HG03159 (cell line): ENCODE measurements around the gene GSG1.
"Not testable (repeated sequence)": the region's sequence is repeated elsewhere in the genome, so short reads cannot be mapped to it uniquely, and the experiment has no call there.

Experiments used
- ATAC-seq: cut with Tn5 transposase; IDR thresholded peaks from one replicate; pipeline ENCODE4 v1.9.1; 2021; ENCODE audit warnings: mild to moderate bottlenecking, moderate library complexity; ENCODE audit not compliant: unreplicated experiment

GSG1 gene

GRCh38 chr12:13066014-13066413, 37.5 kb downstream of the GSG1 start:
- no peak for ATAC-seq

GRCh38 chr12:13062669-13063068, 40.8 kb downstream of the GSG1 start:
- ATAC-seq, result no peak

GRCh38 chr12:13061377-13061776, 42.1 kb downstream of the GSG1 start:
- no peak for ATAC-seq

GRCh38 chr12:13060581-13060980, 42.9 kb downstream of the GSG1 start:
- no peak for ATAC-seq

- ATAC-seq, result not testable (repeated sequence)
Observed at GRCh38 chr12:13053617-13054016, 49.9 kb downstream of the GSG1 start.

GRCh38 chr12:13052421-13052820, 51.0 kb downstream of the GSG1 start:
- ATAC-seq, result no peak

GRCh38 chr12:13049816-13050215, 53.7 kb downstream of the GSG1 start:
- no peak for ATAC-seq

- peak; percentile 57 for ATAC-seq
Observed at GRCh38 chr12:13046964-13047363, 56.5 kb downstream of the GSG1 start.

GRCh38 chr12:13045816-13046215, 57.7 kb downstream of the GSG1 start:
- ATAC-seq, result no peak

GRCh38 chr12:13044906-13045299, 58.6 kb downstream of the GSG1 start:
- ATAC-seq, result no peak

GRCh38 chr12:13044002-13044905, 59.2 kb downstream of the GSG1 start, which contains the start of gene FAM234B:
Gene FAM234B (plus strand): TSS chr12:13044381. CDS start chr12:13044404, 23 bp downstream.
- peak; percentile 73 for ATAC-seq

- ATAC-seq, result no peak
Observed at GRCh38 chr12:13042666-13043230, 60.7 kb downstream of the GSG1 start.

- ATAC-seq, result no peak
Observed at GRCh38 chr12:13041224-13041623, 62.2 kb downstream of the GSG1 start.

- no peak for ATAC-seq
Observed at GRCh38 chr12:13039328-13039956, 64.0 kb downstream of the GSG1 start.

- ATAC-seq, result no peak
Observed at GRCh38 chr12:13038491-13039161, 64.8 kb downstream of the GSG1 start.

GRCh38 chr12:13036881-13037280, 66.6 kb downstream of the GSG1 start:
- no peak for ATAC-seq

GRCh38 chr12:13035335-13035734, 68.1 kb downstream of the GSG1 start:
- not testable (repeated sequence) for ATAC-seq
